HG03139 (cell line): ENCODE data around the gene JSRP1.
"Not testable (repeated sequence)": the region's sequence is repeated elsewhere in the genome, so short reads cannot be mapped to it uniquely, and the experiment has no call there.

Source experiments
- ATAC-seq: cut with Tn5 transposase; IDR thresholded peaks from one replicate; pipeline ENCODE4 v1.9.1; 2021; ENCODE audit not compliant: unreplicated experiment

The JSRP1 gene

GRCh38 chr19:2282862-2283237, 26.6 kb upstream of the JSRP1 start:
- ATAC-seq = no peak

- no peak for ATAC-seq
These were observed 26.0 kb upstream of the JSRP1 start, which contains the start of gene PEAK3 for GRCh38 chr19:2282062-2282861. TSS of gene PEAK3 (minus strand) at chr19:2282175. CDS start at chr19:2280931, 1,244 bp downstream.

GRCh38 chr19:2281265-2282061, 25.2 kb upstream of the JSRP1 start:
- not testable (repeated sequence) for ATAC-seq

GRCh38 chr19:2280633-2281264, 24.5 kb upstream of the JSRP1 start:
- ATAC-seq = no peak

GRCh38 chr19:2278459-2279158, 22.4 kb upstream of the JSRP1 start:
- no peak for ATAC-seq

- no peak for ATAC-seq
These were observed 20.9 kb upstream of the JSRP1 start for GRCh38 chr19:2277138-2277537.

GRCh38 chr19:2276429-2276986, 20.3 kb upstream of the JSRP1 start:
- no peak for ATAC-seq

DNA sequence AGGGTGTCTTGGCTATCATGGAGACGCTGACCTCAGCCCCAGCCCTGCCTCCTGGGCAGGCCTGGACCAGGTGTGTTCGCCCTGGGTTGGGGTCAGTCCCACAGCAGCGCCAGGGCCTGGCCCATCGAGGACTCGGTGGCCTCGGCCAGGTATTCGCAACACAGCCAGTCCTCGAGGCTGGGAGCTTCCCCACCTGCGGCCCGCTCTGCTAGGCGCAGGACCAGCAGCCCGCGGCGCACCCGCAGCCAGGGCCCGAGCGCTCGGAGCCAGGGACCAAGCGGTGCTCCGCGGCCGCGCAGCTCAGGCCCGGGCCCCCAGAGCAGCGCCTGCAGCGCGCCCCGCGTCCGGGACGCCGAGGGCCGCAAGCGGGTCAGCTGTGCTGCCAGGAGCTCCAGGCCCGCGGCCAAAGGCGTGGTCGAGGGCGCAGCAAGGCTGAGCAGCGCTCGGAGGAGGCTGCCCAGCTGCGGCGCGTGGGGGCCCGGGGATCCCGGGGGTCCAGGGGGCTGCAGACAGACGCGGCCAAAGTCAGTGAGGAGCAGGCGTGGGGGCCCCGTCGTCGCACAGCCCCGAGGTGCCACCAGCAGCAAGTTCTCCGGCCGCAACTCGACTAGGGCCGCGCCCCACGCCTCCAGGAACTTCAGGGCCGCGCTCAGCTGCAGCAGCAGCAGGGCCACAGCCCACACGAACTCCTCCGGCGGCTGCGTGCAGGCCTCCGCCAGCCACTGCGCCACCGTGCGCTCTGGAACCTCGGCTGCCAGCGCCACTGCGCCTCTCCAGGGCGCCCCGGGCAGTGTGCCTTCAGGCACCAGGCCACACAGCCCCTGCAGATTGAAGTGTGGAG, 19.6 kb upstream of the JSRP1 start:
- ATAC-seq = no peak

- ATAC-seq = no peak
These were observed 18.8 kb upstream of the JSRP1 start for GRCh38 chr19:2274931-2275535.

- no peak for ATAC-seq
These were observed 18.0 kb upstream of the JSRP1 start for GRCh38 chr19:2274185-2274711.

DNA sequence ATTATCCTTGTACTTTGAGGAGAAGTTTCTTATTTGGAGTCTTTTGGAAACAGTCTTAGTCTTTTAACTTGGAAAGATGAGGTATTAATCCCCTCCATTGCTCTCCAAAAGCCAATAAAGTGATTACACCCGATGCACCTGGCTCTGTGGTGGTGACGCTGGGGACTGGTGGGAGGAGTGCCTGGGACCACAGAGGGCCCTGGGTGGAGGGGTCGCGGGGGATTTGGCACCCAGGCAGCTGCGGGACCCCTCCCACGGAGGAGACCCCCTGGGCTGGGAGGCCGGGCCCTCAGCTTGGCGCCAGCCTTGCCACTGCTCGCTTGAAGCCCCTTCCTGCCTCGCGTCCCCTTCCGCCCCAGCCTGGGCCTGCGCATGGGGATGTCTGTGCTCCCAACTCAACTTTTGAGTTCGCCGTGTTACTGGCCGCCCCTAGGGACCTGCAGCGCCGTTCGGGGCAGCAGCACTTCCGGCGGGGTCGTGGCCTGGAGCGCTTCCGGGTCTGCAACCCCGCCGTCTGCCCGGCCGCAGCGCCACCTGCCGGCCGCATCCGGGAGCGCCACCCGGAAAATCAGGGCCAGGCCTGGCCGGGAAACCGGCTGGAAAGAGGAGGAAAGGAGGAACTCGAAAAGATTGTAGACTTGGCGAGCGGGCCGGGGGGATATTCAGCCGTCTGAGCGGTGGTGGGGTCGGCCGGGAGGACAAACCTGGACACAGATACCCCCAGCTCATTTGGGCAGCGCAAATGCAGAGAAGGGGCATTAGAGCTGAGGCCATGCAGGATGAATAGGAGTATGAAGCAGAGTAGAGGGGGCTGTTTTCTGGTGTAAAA, 17.4 kb upstream of the JSRP1 start:
- no peak for ATAC-seq

GRCh38 chr19:2271234-2272103, 15.3 kb upstream of the JSRP1 start:
- ATAC-seq = no peak

- no peak for ATAC-seq
These were observed 14.4 kb upstream of the JSRP1 start for GRCh38 chr19:2270423-2271233.

DNA sequence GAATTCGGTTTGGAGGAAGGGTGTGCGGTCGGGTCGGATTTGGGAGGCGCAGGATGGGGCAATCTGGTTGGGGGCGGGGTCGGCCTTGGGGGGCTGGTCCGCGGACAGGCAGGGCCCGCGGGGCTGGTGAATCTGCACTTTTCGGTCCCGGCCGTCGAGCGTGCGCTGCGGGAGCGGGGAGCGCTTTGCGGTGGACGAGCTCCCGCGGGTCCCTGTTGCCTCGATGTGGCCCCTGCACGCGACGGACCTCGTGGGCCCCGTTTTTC, 13.9 kb upstream of the JSRP1 start:
- no peak for ATAC-seq

GRCh38 chr19:2269244-2270156, 13.3 kb upstream of the JSRP1 start:
- peak; percentile 47 for ATAC-seq

GRCh38 chr19:2268861-2269243, 12.6 kb upstream of the JSRP1 start:
- no peak for ATAC-seq
